OCI-LY3 (cell line): ENCODE results near the gene GRID1.

ENCODE experiments used
- H2AFZ ChIP-seq: fragments of 200-600, 300-600 bp; shearing (Covaris generic); 2 replicates; pipeline ENCODE4 v1.6.0; 2014; ENCODE audit warnings: antibody characterized with exemption, low read depth, low read length
- H3K27ac ChIP-seq: fragments of 200-600, 300-600 bp; sonication (generic); 2 replicates; pipeline ENCODE4 v1.5.1; 2014; ENCODE audit warnings: mild to moderate bottlenecking, low read length, moderate library complexity, mixed read lengths
- H3K27me3 ChIP-seq: fragments of 200-600, 300-600 bp; sonication (generic); 2 replicates; pipeline ENCODE4 v1.6.1; 2014; ENCODE audit warnings: low read depth, low read length, mixed read lengths
- H3K36me3 ChIP-seq: fragments of 200-600, 300-600 bp; sonication (generic); replicated peaks from 2 replicates; pipeline ENCODE3; 2014; ENCODE audit warnings: low read depth, low read length, mixed read lengths
- H3K4me1 ChIP-seq: fragments of 300-600, 200-600 bp; sonication (generic); 2 replicates; pipeline ENCODE4 v1.6.1; 2014; ENCODE audit warnings: low read length, mixed read lengths
- H3K4me2 ChIP-seq: fragments of 200-600, 300-600 bp; sonication (generic); 2 replicates; pipeline ENCODE4 v1.6.1; 2014; ENCODE audit warnings: low read length, mixed read lengths
- H3K4me3 ChIP-seq: fragments of 300-600, 200-600 bp; sonication (generic); 2 replicates; pipeline ENCODE4 v1.5.1; 2014; ENCODE audit warnings: antibody characterized with exemption, mild to moderate bottlenecking, low read length, moderate library complexity
- H3K79me2 ChIP-seq: fragments of 300-600, 200-600 bp; shearing (Covaris generic); 2 replicates; pipeline ENCODE4 v1.6.1; 2014; ENCODE audit warnings: mild to moderate bottlenecking, low read length, mixed read lengths
- H3K9ac ChIP-seq: fragments of 300-600, 200-600 bp; shearing (Covaris generic); 2 replicates; pipeline ENCODE4 v1.6.0; 2014; ENCODE audit warnings: mild to moderate bottlenecking, low read length, moderate library complexity
- H3K9me3 ChIP-seq: fragments of 200-600, 300-600 bp; shearing (Covaris generic); 2 replicates; pipeline ENCODE4 v1.6.1; 2014; ENCODE audit warnings: low read length, mixed read lengths; ENCODE audit not compliant: insufficient read depth
- H4K20me1 ChIP-seq: fragments of 200-600, 300-600 bp; sonication (generic); 2 replicates; pipeline ENCODE4 v1.6.1; 2016; ENCODE audit warnings: low read length, mixed read lengths; ENCODE audit not compliant: insufficient read depth
- CTCF ChIP-seq: fragments of 200-600, 300-600 bp; sonication (generic); IDR thresholded peaks from 2 replicates; pipeline ENCODE4 v1.5.1; 2014; ENCODE audit warnings: antibody characterized with exemption, low read length, low read depth
- EZH2phosphoT487 ChIP-seq: fragments of 200-600 bp; shearing (Covaris generic); IDR thresholded peaks from 2 replicates; pipeline ENCODE4 v1.6.1; 2018; ENCODE audit warnings: antibody characterized with exemption, mixed run types, low read depth

The GRID1 gene

GRCh38 chr10:86403183-86403797 lies 36.7 kb upstream of the GRID1 start:
- no peak for TF ChIP-seq CTCF
- no peak for TF ChIP-seq EZH2phosphoT487
- Histone ChIP-seq H2AFZ (no peak overlapping the region), H4K20me1 (no peaks in the 10 kb centered on the region), H3K27ac (no peak overlapping the region), H3K9ac (no peak overlapping the region), H3K4me2 (no peak overlapping the region), H3K36me3 (no peaks in the 10 kb centered on the region), H3K27me3 (no peaks in the 10 kb centered on the region), H3K4me1 (peaks cover 7% of the 10 kb centered on the region), H3K4me3 (no peak overlapping the region), H3K79me2 (no peaks in the 10 kb centered on the region), H3K9me3 (no peaks in the 10 kb centered on the region)

- no peaks in the 10 kb centered on the region for H3K9me3 ChIP-seq
- H3K79me2 ChIP-seq, result no peaks in the 10 kb centered on the region
- no peak overlapping the region for H3K9ac ChIP-seq
- no peaks in the 10 kb centered on the region for H4K20me1 ChIP-seq
- H3K36me3 ChIP-seq, result no peaks in the 10 kb centered on the region
- H3K27me3 ChIP-seq, result no peaks in the 10 kb centered on the region
- H2AFZ ChIP-seq, result no peak overlapping the region
- no peak overlapping the region for H3K4me3 ChIP-seq
- no peak for TF ChIP-seq CTCF
- TF ChIP-seq EZH2phosphoT487, result no peak
- peaks cover 7% of the 10 kb centered on the region for H3K4me1 ChIP-seq
- no peak overlapping the region for H3K4me2 ChIP-seq
- H3K27ac ChIP-seq, result no peak overlapping the region
Measured at GRCh38 chr10:86402283-86402941, 35.8 kb upstream of the GRID1 start.

DNA sequence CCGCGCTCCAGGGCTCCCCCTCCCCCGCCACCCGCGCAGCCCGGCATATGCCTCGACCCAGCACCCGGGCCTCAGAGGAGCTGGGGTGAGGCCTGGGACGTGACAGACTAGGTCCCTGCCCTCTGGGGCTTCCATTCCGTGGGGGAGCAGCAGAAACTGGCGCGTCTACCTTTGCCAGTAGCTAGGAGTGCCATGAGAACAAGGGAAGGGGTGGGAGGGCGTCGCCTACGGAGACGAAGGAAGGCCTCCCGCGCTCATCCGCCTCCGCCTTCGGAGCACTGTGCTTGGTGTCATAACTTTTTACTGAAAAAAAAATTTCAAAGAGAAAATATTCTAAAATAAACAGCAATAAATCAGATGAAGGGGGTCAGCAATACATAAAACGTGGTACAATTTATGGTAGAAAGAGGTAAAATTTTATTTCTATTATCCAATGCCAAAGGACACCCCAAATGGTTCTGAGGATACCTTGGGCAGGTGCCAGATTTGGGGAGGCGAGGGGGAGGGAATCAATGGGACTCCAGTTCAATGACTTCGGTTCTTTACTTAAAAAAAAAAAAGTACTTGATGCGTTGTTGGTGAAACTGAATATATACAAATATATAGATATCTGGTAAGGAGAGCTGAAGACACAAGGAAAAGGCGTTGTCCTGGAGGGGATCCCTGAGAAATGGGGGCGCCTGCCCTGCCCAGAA lies 35.1 kb upstream of the GRID1 start:
- H3K36me3 ChIP-seq, result no peaks in the 10 kb centered on the region
- H3K4me3 ChIP-seq, result no peak overlapping the region
- H3K4me2 ChIP-seq, result no peak overlapping the region
- no peak for TF ChIP-seq EZH2phosphoT487
- TF ChIP-seq CTCF, result no peak
- no peaks in the 10 kb centered on the region for H3K79me2 ChIP-seq
- no peaks in the 10 kb centered on the region for H3K9me3 ChIP-seq
- no peak overlapping the region for H3K27ac ChIP-seq
- peaks cover 7% of the 10 kb centered on the region for H3K4me1 ChIP-seq
- H4K20me1 ChIP-seq, result no peaks in the 10 kb centered on the region
- no peak overlapping the region for H3K9ac ChIP-seq
- no peaks in the 10 kb centered on the region for H3K27me3 ChIP-seq
- H2AFZ ChIP-seq, result no peak overlapping the region
